ENCODE measurements around the gene DNTT. TPM values are rescaled to one million over a fixed set of nuclear protein-coding genes. Genes with fewer than 3 reads are reported as not detected.

The DNTT gene
- total and polyA plus RNA-seq, 9 of the 15 experiments (the other 6 are each of a cell fraction or from before 2014, with no cell fraction given), result not detected

DNA sequence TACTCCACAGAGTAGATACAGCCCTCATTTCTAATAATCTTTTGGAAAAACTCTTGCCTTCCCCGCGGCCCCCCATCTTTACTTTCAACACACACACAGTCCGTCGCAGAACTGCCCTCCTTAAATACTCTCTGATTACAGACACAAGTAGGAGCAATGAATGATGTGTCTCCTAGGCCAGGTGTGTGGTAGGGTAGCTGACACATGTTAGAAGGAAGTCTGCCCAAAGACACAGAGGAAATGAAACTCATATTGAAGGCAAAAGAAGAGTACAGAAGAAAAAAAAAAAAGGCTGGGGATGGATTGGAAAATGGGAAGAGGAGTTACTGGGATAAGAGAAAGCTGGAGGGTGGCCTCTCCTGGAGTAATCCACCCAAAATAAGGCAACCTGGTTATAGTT is 39.9 kb downstream of the DNTT start (continued):
- TF ChIP-seq MLLT1 (IDR thresholded peaks at IDR 0.05) (no peak), TCF7 (IDR thresholded peaks at IDR 0.05; ENCODE audit: borderline replicate concordance) (no peak), HDAC3 (IDR thresholded peaks at IDR 0.05; ENCODE audit: borderline replicate concordance, partially characterized antibody) (no peak), ILK (tag; IDR thresholded peaks at IDR 0.05; ENCODE audit: borderline replicate concordance, low read depth) (no peak), HLTF (IDR thresholded peaks at IDR 0.05) (no peak), ZNF431 (CRISPR knock-in tag; IDR thresholded peaks at IDR 0.05) (no peak), ZBTB8A (IDR thresholded peaks at IDR 0.05; ENCODE audit: partially characterized antibody) (no peak), FOXP4 (CRISPR knock-in tag; IDR thresholded peaks at IDR 0.05; ENCODE audit: borderline replicate concordance) (no peak), STAT6 (CRISPR knock-in tag; IDR thresholded peaks at IDR 0.05) (no peak)

Measured in K562 (cell line).